H9 (cell line): Measurements from ENCODE around the gene CNGB1. TPM values are rescaled to one million over a fixed set of nuclear protein-coding genes. Genes with fewer than 3 reads are reported as not detected.

ENCODE experiments used
- DNase-seq: peaks from one replicate; pipeline ENCODE4 v3.0.0-alpha.2; 2017
- H2AFZ ChIP-seq: one replicate; pipeline ENCODE4 v1.6.1; 2013; ENCODE audit warnings: mild to moderate bottlenecking, low read length, control low read depth, moderate library complexity
- H2AK5ac ChIP-seq: 2 replicates; pipeline ENCODE4 v1.6.1; 2013; ENCODE audit warnings: low read length, control low read depth, mixed read lengths; ENCODE audit not compliant: insufficient read length
- H2BK120ac ChIP-seq: one replicate; pipeline ENCODE4 v1.6.1; 2013; ENCODE audit warnings: low read depth, mild to moderate bottlenecking, low read length, control low read depth, inconsistent platforms; ENCODE audit not compliant: poor library complexity, severe bottlenecking
- H2BK12ac ChIP-seq: 2 replicates; pipeline ENCODE4 v1.6.1; 2013; ENCODE audit warnings: low read length, control low read depth, mixed read lengths, low read depth; ENCODE audit not compliant: insufficient read length
- H2BK15ac ChIP-seq: 2 replicates; pipeline ENCODE4 v1.6.1; 2013; ENCODE audit warnings: low read depth, low read length, control low read depth
- H2BK20ac ChIP-seq: one replicate; pipeline ENCODE4 v1.6.1; 2013; ENCODE audit warnings: low read depth, mild to moderate bottlenecking, low read length, control low read depth, inconsistent platforms; ENCODE audit not compliant: poor library complexity, severe bottlenecking
- H2BK5ac ChIP-seq: 2 replicates; pipeline ENCODE4 v1.6.1; 2013; ENCODE audit warnings: low read length, control low read depth, mixed read lengths; ENCODE audit not compliant: insufficient read length
- H3K14ac ChIP-seq: 2 replicates; pipeline ENCODE4 v1.6.1; 2013; ENCODE audit warnings: low read length, control low read depth; ENCODE audit not compliant: insufficient read depth
- H3K18ac ChIP-seq: 2 replicates; pipeline ENCODE4 v1.6.1; 2013; ENCODE audit warnings: low read depth, mild to moderate bottlenecking, mixed read lengths, low read length, control low read depth; ENCODE audit not compliant: insufficient read length
- H3K23ac ChIP-seq: 2 replicates; pipeline ENCODE4 v1.6.1; 2013; ENCODE audit warnings: low read length, control low read depth, mixed read lengths, low read depth; ENCODE audit not compliant: insufficient read length
- H3K23me2 ChIP-seq: 2 replicates; pipeline ENCODE4 v1.6.1; 2013; ENCODE audit warnings: low read depth, mild to moderate bottlenecking, mixed read lengths, low read length, control low read depth; ENCODE audit not compliant: insufficient read length, poor library complexity, severe bottlenecking
- H3K27ac ChIP-seq: 2 replicates; pipeline ENCODE4 v1.5.1; 2013; ENCODE audit warnings: low read length, control low read depth, mixed read lengths, low read depth; ENCODE audit not compliant: insufficient read length
- H3K27me3 ChIP-seq: 2 replicates; pipeline ENCODE4 v1.6.1; 2013; ENCODE audit warnings: low read length, control low read depth, inconsistent platforms; ENCODE audit not compliant: insufficient read depth
- H3K4ac ChIP-seq: 2 replicates; pipeline ENCODE4 v1.6.1; 2013; ENCODE audit warnings: low read depth, mild to moderate bottlenecking, control low read depth, inconsistent platforms, low read length, moderate library complexity
- H3K4me1 ChIP-seq: 2 replicates; pipeline ENCODE4 v1.6.1; 2013; ENCODE audit warnings: low read length, control low read depth, inconsistent platforms; ENCODE audit not compliant: insufficient read depth
- H3K4me2 ChIP-seq: 2 replicates; pipeline ENCODE4 v1.6.1; 2013; ENCODE audit warnings: low read length, control low read depth, mixed read lengths; ENCODE audit not compliant: insufficient read length, insufficient read depth
- H3K56ac ChIP-seq: 2 replicates; pipeline ENCODE4 v1.6.1; 2013; ENCODE audit warnings: low read depth, mild to moderate bottlenecking, mixed read lengths, low read length, control low read depth; ENCODE audit not compliant: insufficient read length
- H3K79me1 ChIP-seq: 2 replicates; pipeline ENCODE4 v1.6.1; 2013; ENCODE audit warnings: low read depth, mild to moderate bottlenecking, moderate library complexity, low read length, control low read depth, inconsistent platforms; ENCODE audit not compliant: insufficient read depth, poor library complexity, severe bottlenecking
- H3K79me2 ChIP-seq: 2 replicates; pipeline ENCODE4 v1.6.1; 2013; ENCODE audit warnings: low read length, control low read depth, inconsistent platforms; ENCODE audit not compliant: insufficient read depth
- H3K9ac ChIP-seq: 2 replicates; pipeline ENCODE4 v1.6.1; 2013; ENCODE audit warnings: low read length, control low read depth, mixed read lengths; ENCODE audit not compliant: insufficient read length; ENCODE audit errors: extremely low read depth
- H3K9me3 ChIP-seq: one replicate; pipeline ENCODE4 v1.6.1; 2013; ENCODE audit warnings: low read depth, low read length, inconsistent platforms; ENCODE audit not compliant: control insufficient read depth
- H3T11ph ChIP-seq: one replicate; pipeline ENCODE4 v1.6.1; 2013; ENCODE audit warnings: mild to moderate bottlenecking, low read length, control low read depth, inconsistent platforms
- H4K20me1 ChIP-seq: one replicate; pipeline ENCODE4 v1.6.1; 2013; ENCODE audit not compliant: control insufficient read depth, insufficient read length, insufficient read depth
- H4K5ac ChIP-seq: 2 replicates; pipeline ENCODE4 v1.6.1; 2013; ENCODE audit warnings: low read depth, mild to moderate bottlenecking, mixed read lengths, low read length, control low read depth; ENCODE audit not compliant: insufficient read length
- H4K8ac ChIP-seq: replicated peaks from 2 replicates; pipeline ENCODE4 v1.6.1; 2013; ENCODE audit warnings: low read length, control low read depth, mixed read lengths, low read depth; ENCODE audit not compliant: insufficient read length
- H4K91ac ChIP-seq: 2 replicates; pipeline ENCODE4 v1.6.1; 2013; ENCODE audit warnings: low read depth, mild to moderate bottlenecking, moderate library complexity, mixed read lengths, low read length, control low read depth; ENCODE audit not compliant: insufficient read length
- H3K27ac Mint-ChIP-seq, 3 experiments: 2 replicates in 2 of 3; 3 replicates in 1 of 3; pipeline ENCODE4 v1.8.0; 2020 to 2021; ENCODE audit warnings: mixed read lengths in 3 of 3, mild to moderate bottlenecking in 1 of 3, moderate library complexity in 1 of 3
- H3K27me3 Mint-ChIP-seq: 2 replicates; pipeline ENCODE4 v1.8.0; 2021; ENCODE audit warnings: low read depth, mild to moderate bottlenecking, moderate library complexity, mixed read lengths
- H3K36me3 Mint-ChIP-seq, 3 experiments: 2 replicates in 2 of 3; 3 replicates in 1 of 3; pipeline ENCODE4 v1.8.0; 2020 to 2021; ENCODE audit warnings: low read depth in 3 of 3, mixed read lengths in 3 of 3; ENCODE audit not compliant: insufficient read depth in 1 of 3
- H3K4me1 Mint-ChIP-seq, 2 experiments: 2 replicates each; pipeline ENCODE4 v1.8.0; 2020; ENCODE audit warnings: mixed read lengths in 2 of 2
- H3K4me3 Mint-ChIP-seq, 2 experiments: 2 replicates in 1 of 2; 3 replicates in 1 of 2; pipeline ENCODE4 v1.8.0; 2020 to 2021; ENCODE audit warnings: mild to moderate bottlenecking in 2 of 2, mixed read lengths in 2 of 2, moderate library complexity in 1 of 2
- H3K9me3 Mint-ChIP-seq, 2 experiments: 2 replicates in 1 of 2; 3 replicates in 1 of 2; pipeline ENCODE4 v1.8.0; 2020; ENCODE audit warnings: mild to moderate bottlenecking in 2 of 2, mixed read lengths in 2 of 2, moderate library complexity in 1 of 2
- CTCF ChIP-seq: fragments of 200-600 bp; sonication (generic); conservative IDR thresholded peaks from 3 replicates; pipeline ENCODE4 v1.8.0; 2021; ENCODE audit warnings: antibody characterized with exemption, mild to moderate bottlenecking
- WGBS: extraction: QIAGEN DNeasy Blood & Tissue Kit; methylation state at CpG from one replicate; pipeline ENCODE4 v1.1.7; 2013; ENCODE audit warnings: missing lambda C conversion rate, low lambda C conversion rate, mixed read lengths; ENCODE audit not compliant: insufficient read length; ENCODE audit errors: extremely low coverage; 5-methylcytosine and 5-hydroxymethylcytosine counted together
- total RNA-seq: library from RNA; stranded (reverse); gene quantifications from 2 replicates; pipeline ENCODE4 v1.2.1, GENCODE V29; 2021

CNGB1 gene
- total RNA-seq, 1 experiment from 2014 or later = not detected

- no peaks in the 10 kb centered on the region for H3K79me2 ChIP-seq
- no peak overlapping the region for H3K14ac ChIP-seq
- no peak for DNase-seq
- no peak overlapping the region for H2BK12ac ChIP-seq
- H2BK20ac ChIP-seq = no peak overlapping the region
- H2AFZ ChIP-seq = no peak overlapping the region
- Mint-ChIP-seq H3K4me1 (peaks cover 9 to 11% of the 10 kb centered on the region in 2 experiments), H3K36me3 (no peaks in the 10 kb centered on the region), H3K4me3 (no peak overlapping the region), H3K27me3 (peaks cover 12% of the 10 kb centered on the region), H3K9me3 (no peaks in the 10 kb centered on the region), H3K27ac (peak overlapping the region in 1 of 3 experiments; percentile 68; a peak in 1 of 7 replicates)
- H2AK5ac ChIP-seq = no peak overlapping the region
- no peak overlapping the region for H2BK5ac ChIP-seq
- no peak overlapping the region for H2BK15ac ChIP-seq
- no peak overlapping the region for H3K18ac ChIP-seq
- H3K27ac ChIP-seq = no peak overlapping the region
- no peaks in the 10 kb centered on the region for H4K20me1 ChIP-seq
- H3K23ac ChIP-seq = no peak overlapping the region
- no peak overlapping the region for H4K91ac ChIP-seq
- no peak overlapping the region for H4K8ac ChIP-seq
- no peaks in the 10 kb centered on the region for H3K27me3 ChIP-seq
- H3K9ac ChIP-seq = no peak overlapping the region
- no peak overlapping the region for H4K5ac ChIP-seq
- no peak overlapping the region for H3K4ac ChIP-seq
- H3K23me2 ChIP-seq = no peaks in the 10 kb centered on the region
- no peak overlapping the region for H2BK120ac ChIP-seq
- H3K9me3 ChIP-seq = no peaks in the 10 kb centered on the region
- no peaks in the 10 kb centered on the region for H3K79me1 ChIP-seq
- no peak overlapping the region for H3K56ac ChIP-seq
- H3K4me2 ChIP-seq = no peak overlapping the region
- no peak overlapping the region for H3T11ph ChIP-seq
- no peaks in the 10 kb centered on the region for H3K4me1 ChIP-seq
- WGBS = no CpG with 5 or more reads among the region's 5 CpGs
- no peak for TF ChIP-seq CTCF
Measured at GRCh38 chr16:57875347-57875746, 95.6 kb downstream of the CNGB1 start.
